ENCODE data around the gene TBPL1.

DNA sequence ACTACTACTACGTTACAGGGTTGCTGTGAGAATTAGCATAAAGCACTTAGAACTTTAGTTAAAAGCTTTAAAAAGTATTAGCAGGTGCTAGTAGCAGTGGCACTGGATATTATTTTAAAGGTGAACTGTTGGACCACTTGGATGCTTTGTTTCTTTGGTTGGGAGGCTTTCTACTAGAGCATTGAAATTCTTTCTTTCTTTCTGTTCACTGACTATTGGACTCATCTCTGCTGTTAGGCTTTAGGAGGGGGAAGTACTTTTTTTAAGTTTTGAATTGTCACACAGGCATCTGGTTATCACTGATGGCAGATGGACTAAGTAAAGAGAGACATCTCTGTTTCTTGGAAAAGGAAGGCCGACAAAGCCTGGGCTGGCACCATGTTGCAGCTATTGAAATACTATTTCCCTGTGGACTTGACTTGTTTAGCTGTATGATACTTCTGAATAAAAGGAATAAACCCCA is 4.8 kb downstream of the TBPL1 start:
- TF ChIP-seq, protein P1, sequence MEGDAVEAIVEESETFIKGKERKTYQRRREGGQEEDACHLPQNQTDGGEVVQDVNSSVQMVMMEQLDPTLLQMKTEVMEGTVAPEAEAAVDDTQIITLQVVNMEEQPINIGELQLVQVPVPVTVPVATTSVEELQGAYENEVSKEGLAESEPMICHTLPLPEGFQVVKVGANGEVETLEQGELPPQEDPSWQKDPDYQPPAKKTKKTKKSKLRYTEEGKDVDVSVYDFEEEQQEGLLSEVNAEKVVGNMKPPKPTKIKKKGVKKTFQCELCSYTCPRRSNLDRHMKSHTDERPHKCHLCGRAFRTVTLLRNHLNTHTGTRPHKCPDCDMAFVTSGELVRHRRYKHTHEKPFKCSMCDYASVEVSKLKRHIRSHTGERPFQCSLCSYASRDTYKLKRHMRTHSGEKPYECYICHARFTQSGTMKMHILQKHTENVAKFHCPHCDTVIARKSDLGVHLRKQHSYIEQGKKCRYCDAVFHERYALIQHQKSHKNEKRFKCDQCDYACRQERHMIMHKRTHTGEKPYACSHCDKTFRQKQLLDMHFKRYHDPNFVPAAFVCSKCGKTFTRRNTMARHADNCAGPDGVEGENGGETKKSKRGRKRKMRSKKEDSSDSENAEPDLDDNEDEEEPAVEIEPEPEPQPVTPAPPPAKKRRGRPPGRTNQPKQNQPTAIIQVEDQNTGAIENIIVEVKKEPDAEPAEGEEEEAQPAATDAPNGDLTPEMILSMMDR (IDR thresholded peaks at IDR 0.05): no peak
- TF ChIP-seq POLR2A (IDR thresholded peaks at IDR 0.05) (no peak), EP300 (IDR thresholded peaks at IDR 0.05) (no peak)

Measured in tibial nerve (tissue), 4 donors.